ENCODE data around the gene PPFIA2.

PPFIA2 gene

GRCh38 chr12:81705586-81705985 is 53.6 kb downstream of the PPFIA2 start:
- Histone ChIP-seq H3K18ac (ENCODE audit: low read depth in 1 of 2, low read length in 2 of 2) (no peak overlapping the region), H4K91ac (ENCODE audit: low read length) (no peak overlapping the region)

GRCh38 chr12:81699551-81699950 is 59.6 kb downstream of the PPFIA2 start:
- Histone ChIP-seq H4K91ac (ENCODE audit: low read length) (no peak overlapping the region), H3K79me1 (replicated peaks; ENCODE audit: low read length, poor library complexity, severe bottlenecking) (no peaks in the 10 kb centered on the region)

More at GRCh38 chr12:81705586-81705985, 53.6 kb downstream of the PPFIA2 start:
- no peak overlapping the region for H3K4ac ChIP-seq (ENCODE audit: low read depth in 1 of 2, low read length in 2 of 2)
- H3K27ac ChIP-seq (ENCODE audit: low read length, poor library complexity, severe bottlenecking): no peak overlapping the region
- WGBS: no CpG with 5 or more reads among the region's 1 CpG
- H2AK5ac ChIP-seq (ENCODE audit: low read length, severe bottlenecking): no peak overlapping the region
- no peak for DNase-seq
- no peak overlapping the region for H2AFZ ChIP-seq (ENCODE audit: low read depth, low read length)
- H2BK5ac ChIP-seq (ENCODE audit: low read depth, low read length, poor library complexity, severe bottlenecking): no peak overlapping the region
- H3K23ac ChIP-seq (ENCODE audit: low read length in 2 of 2): no peak overlapping the region
- no peaks in the 10 kb centered on the region for H3K9me3 ChIP-seq (ENCODE audit: control insufficient read depth, low read length)
- H3K36me3 ChIP-seq (ENCODE audit: control insufficient read depth in 1 of 2, insufficient read depth in 2 of 2, low read depth in 1 of 2, low read length in 2 of 2): no peaks in the 10 kb centered on the region
- H3K27me3 ChIP-seq (ENCODE audit: control insufficient read depth in 1 of 2, insufficient read depth in 1 of 2, low read length in 2 of 2): no peaks in the 10 kb centered on the region
- no peak overlapping the region for H2BK12ac ChIP-seq (ENCODE audit: low read length in 2 of 2)
- H3K79me1 ChIP-seq (replicated peaks; ENCODE audit: low read length, poor library complexity, severe bottlenecking): no peaks in the 10 kb centered on the region
- H3K14ac ChIP-seq (ENCODE audit: low read length in 2 of 2): no peak overlapping the region
- no peaks in the 10 kb centered on the region for H3K4me1 ChIP-seq (ENCODE audit: control insufficient read depth, insufficient read depth, low read depth, low read length)
- H2BK120ac ChIP-seq (ENCODE audit: low read depth, low read length): no peak overlapping the region
- no peak overlapping the region for H3K4me2 ChIP-seq (ENCODE audit: low read length, poor library complexity, severe bottlenecking)
- H4K8ac ChIP-seq (ENCODE audit: low read length): no peak overlapping the region
- H2BK15ac ChIP-seq (ENCODE audit: low read depth, poor library complexity, severe bottlenecking): no peak overlapping the region
- no peak overlapping the region for H3K4me3 ChIP-seq (ENCODE audit: insufficient read depth in 1 of 2, low read depth in 1 of 2, low read length in 2 of 2)
- H3K9ac ChIP-seq (ENCODE audit: low read length): no peak overlapping the region

GRCh38 chr12:81692008-81692407 is 67.1 kb downstream of the PPFIA2 start:
- no peak overlapping the region for H3K4ac ChIP-seq (ENCODE audit: low read depth in 1 of 2, low read length in 2 of 2)
- H4K8ac ChIP-seq (ENCODE audit: low read length): no peak overlapping the region
- H2AK5ac ChIP-seq (ENCODE audit: low read length, severe bottlenecking): no peak overlapping the region
- H3K18ac ChIP-seq (ENCODE audit: low read depth in 1 of 2, low read length in 2 of 2): no peak overlapping the region
- no peaks in the 10 kb centered on the region for H3K9me3 ChIP-seq (ENCODE audit: control insufficient read depth, low read length)
- no peak overlapping the region for H3K14ac ChIP-seq (ENCODE audit: low read length in 2 of 2)
- H2BK120ac ChIP-seq (ENCODE audit: low read depth, low read length): no peak overlapping the region
- no peaks in the 10 kb centered on the region for H3K27me3 ChIP-seq (ENCODE audit: control insufficient read depth in 1 of 2, insufficient read depth in 1 of 2, low read length in 2 of 2)
- H2BK5ac ChIP-seq (ENCODE audit: low read depth, low read length, poor library complexity, severe bottlenecking): no peak overlapping the region
- no peak overlapping the region for H2BK12ac ChIP-seq (ENCODE audit: low read length in 2 of 2)
- H4K91ac ChIP-seq (ENCODE audit: low read length): no peak overlapping the region
- no peak overlapping the region for H3K27ac ChIP-seq (ENCODE audit: low read length, poor library complexity, severe bottlenecking)
- no peak overlapping the region for H3K9ac ChIP-seq (ENCODE audit: low read length)
- WGBS: no CpG with 5 or more reads among the region's 1 CpG
- H3K4me3 ChIP-seq (ENCODE audit: insufficient read depth in 1 of 2, low read depth in 1 of 2, low read length in 2 of 2): no peak overlapping the region
- no peak overlapping the region for H2AFZ ChIP-seq (ENCODE audit: low read depth, low read length)
- no peak overlapping the region for H3K23ac ChIP-seq (ENCODE audit: low read length in 2 of 2)
- DNase-seq: no peak
- no peaks in the 10 kb centered on the region for H3K4me1 ChIP-seq (ENCODE audit: control insufficient read depth, insufficient read depth, low read depth, low read length)
- H3K36me3 ChIP-seq (ENCODE audit: control insufficient read depth in 1 of 2, insufficient read depth in 2 of 2, low read depth in 1 of 2, low read length in 2 of 2): no peaks in the 10 kb centered on the region
- no peak overlapping the region for H3K4me2 ChIP-seq (ENCODE audit: low read length, poor library complexity, severe bottlenecking)
- no peaks in the 10 kb centered on the region for H3K79me1 ChIP-seq (replicated peaks; ENCODE audit: low read length, poor library complexity, severe bottlenecking)
- H2BK15ac ChIP-seq (ENCODE audit: low read depth, poor library complexity, severe bottlenecking): no peak overlapping the region

More at GRCh38 chr12:81699551-81699950, 59.6 kb downstream of the PPFIA2 start:
- Histone ChIP-seq H3K14ac (ENCODE audit: low read length in 2 of 2) (no peak overlapping the region), H4K8ac (ENCODE audit: low read length) (no peak overlapping the region), H3K4me1 (ENCODE audit: control insufficient read depth, insufficient read depth, low read depth, low read length) (no peaks in the 10 kb centered on the region), H2AFZ (ENCODE audit: low read depth, low read length) (no peak overlapping the region), H2BK5ac (ENCODE audit: low read depth, low read length, poor library complexity, severe bottlenecking) (no peak overlapping the region), H3K4me2 (ENCODE audit: low read length, poor library complexity, severe bottlenecking) (no peak overlapping the region), H2BK120ac (ENCODE audit: low read depth, low read length) (no peak overlapping the region), H3K23ac (ENCODE audit: low read length in 2 of 2) (no peak overlapping the region), H3K27me3 (ENCODE audit: control insufficient read depth in 1 of 2, insufficient read depth in 1 of 2, low read length in 2 of 2) (no peaks in the 10 kb centered on the region), H3K18ac (ENCODE audit: low read depth in 1 of 2, low read length in 2 of 2) (no peak overlapping the region), H3K36me3 (ENCODE audit: control insufficient read depth in 1 of 2, insufficient read depth in 2 of 2, low read depth in 1 of 2, low read length in 2 of 2) (no peaks in the 10 kb centered on the region), H3K9me3 (ENCODE audit: control insufficient read depth, low read length) (no peaks in the 10 kb centered on the region), H3K4ac (ENCODE audit: low read depth in 1 of 2, low read length in 2 of 2) (no peak overlapping the region), H3K27ac (ENCODE audit: low read length, poor library complexity, severe bottlenecking) (no peak overlapping the region), H3K9ac (ENCODE audit: low read length) (no peak overlapping the region), H2AK5ac (ENCODE audit: low read length, severe bottlenecking) (no peak overlapping the region), H3K4me3 (ENCODE audit: insufficient read depth in 1 of 2, low read depth in 1 of 2, low read length in 2 of 2) (no peak overlapping the region), H2BK15ac (ENCODE audit: low read depth, poor library complexity, severe bottlenecking) (no peak overlapping the region), H2BK12ac (ENCODE audit: low read length in 2 of 2) (no peak overlapping the region)
- DNase-seq: no peak

- Histone ChIP-seq H3K4me1 (ENCODE audit: control insufficient read depth, insufficient read depth, low read depth, low read length) (no peaks in the 10 kb centered on the region), H2BK120ac (ENCODE audit: low read depth, low read length) (no peak overlapping the region), H2AFZ (ENCODE audit: low read depth, low read length) (no peak overlapping the region), H3K4me2 (ENCODE audit: low read length, poor library complexity, severe bottlenecking) (no peak overlapping the region), H2AK5ac (ENCODE audit: low read length, severe bottlenecking) (no peak overlapping the region), H3K4ac (ENCODE audit: low read depth in 1 of 2, low read length in 2 of 2) (no peak overlapping the region), H3K36me3 (ENCODE audit: control insufficient read depth in 1 of 2, insufficient read depth in 2 of 2, low read depth in 1 of 2, low read length in 2 of 2) (no peaks in the 10 kb centered on the region), H3K4me3 (ENCODE audit: insufficient read depth in 1 of 2, low read depth in 1 of 2, low read length in 2 of 2) (no peak overlapping the region), H4K8ac (ENCODE audit: low read length) (no peak overlapping the region), H3K9ac (ENCODE audit: low read length) (no peak overlapping the region), H3K23ac (ENCODE audit: low read length in 2 of 2) (no peak overlapping the region), H3K27ac (ENCODE audit: low read length, poor library complexity, severe bottlenecking) (no peak overlapping the region), H3K14ac (ENCODE audit: low read length in 2 of 2) (no peak overlapping the region), H3K27me3 (ENCODE audit: control insufficient read depth in 1 of 2, insufficient read depth in 1 of 2, low read length in 2 of 2) (no peaks in the 10 kb centered on the region), H3K18ac (ENCODE audit: low read depth in 1 of 2, low read length in 2 of 2) (no peak overlapping the region), H3K79me1 (replicated peaks; ENCODE audit: low read length, poor library complexity, severe bottlenecking) (no peaks in the 10 kb centered on the region), H2BK5ac (ENCODE audit: low read depth, low read length, poor library complexity, severe bottlenecking) (no peak overlapping the region), H4K91ac (ENCODE audit: low read length) (no peak overlapping the region), H2BK12ac (ENCODE audit: low read length in 2 of 2) (no peak overlapping the region), H3K9me3 (ENCODE audit: control insufficient read depth, low read length) (no peaks in the 10 kb centered on the region), H2BK15ac (ENCODE audit: low read depth, poor library complexity, severe bottlenecking) (no peak overlapping the region)
- DNase-seq: no peak
- WGBS: no CpG with 5 or more reads among the region's 1 CpG
Observed at GRCh38 chr12:81683881-81684280, 75.3 kb downstream of the PPFIA2 start.
